ENCODE results near the gene ECEL1.
A peak's percentile ranks its signal among the peaks of the same experiment; 100 is the strongest.
"Not testable (repeated sequence)": the region's sequence is repeated elsewhere in the genome, so short reads cannot be mapped to it uniquely, and the experiment has no call there.

ECEL1 gene

GRCh38 chr2:232458051-232458660 lies 29.5 kb downstream of the ECEL1 start:
- DNase-seq = no peak

GRCh38 chr2:232457121-232458011 lies 30.3 kb downstream of the ECEL1 start:
- DNase-seq = no peak

- no peak for DNase-seq
Observed at GRCh38 chr2:232456296-232457120, 31.1 kb downstream of the ECEL1 start.

GRCh38 chr2:232455426-232456255 lies 32.0 kb downstream of the ECEL1 start, which contains the start of gene ALPI:
Gene ALPI, plus strand, starts transcription at chr2:232456153. Its CDS starts 47 bp downstream, at chr2:232456200.
- no peak for DNase-seq

- no peak for DNase-seq
Observed at GRCh38 chr2:232454630-232455029, 33.0 kb downstream of the ECEL1 start.

- DNase-seq = not testable (repeated sequence)
Observed at GRCh38 chr2:232451645-232452044, 36.0 kb downstream of the ECEL1 start.

GRCh38 chr2:232449964-232450363 lies 37.7 kb downstream of the ECEL1 start:
- DNase-seq = no peak

GRCh38 chr2:232448304-232448690 lies 39.3 kb downstream of the ECEL1 start:
- no peak for DNase-seq

- DNase-seq = no peak
Observed at GRCh38 chr2:232447638-232448303, 39.9 kb downstream of the ECEL1 start.

- DNase-seq = no peak
Observed at GRCh38 chr2:232447091-232447620, 40.5 kb downstream of the ECEL1 start.

- not testable (repeated sequence) for DNase-seq
Observed at GRCh38 chr2:232446266-232446777, 41.3 kb downstream of the ECEL1 start.

- not testable (repeated sequence) for DNase-seq
Observed at GRCh38 chr2:232445149-232445885, 42.3 kb downstream of the ECEL1 start.

- peak; percentile 54 for DNase-seq
Observed at GRCh38 chr2:232444409-232445148, 43.1 kb downstream of the ECEL1 start.

- DNase-seq = not testable (repeated sequence)
Observed at GRCh38 chr2:232443669-232444408, 43.8 kb downstream of the ECEL1 start.

- DNase-seq = not testable (repeated sequence)
Observed at GRCh38 chr2:232443047-232443446, 44.6 kb downstream of the ECEL1 start.

- DNase-seq = not testable (repeated sequence)
Observed at GRCh38 chr2:232442431-232442830, 45.2 kb downstream of the ECEL1 start.

- DNase-seq = not testable (repeated sequence)
Observed at GRCh38 chr2:232441922-232442321, 45.7 kb downstream of the ECEL1 start.

- DNase-seq = no peak
Observed at GRCh38 chr2:232441147-232441651, 46.4 kb downstream of the ECEL1 start.
